ENCODE measurements around the gene ABCC12.

- no peak for TF ChIP-seq EZH2 (IDR thresholded peaks at IDR 0.05; ENCODE audit: borderline replicate concordance, low read depth, low read length, severe bottlenecking)
- TF ChIP-seq POLR2A (IDR thresholded peaks at IDR 0.05; ENCODE audit: low read depth, low read length), result no peak
- TF ChIP-seq POLR2AphosphoS5 (IDR thresholded peaks at IDR 0.05; ENCODE audit: insufficient read depth, low read depth, low read length), result no peak
- TF ChIP-seq CTCF (IDR thresholded peaks at IDR 0.05; ENCODE audit: extremely low read depth in 1 of 2, insufficient read depth in 1 of 2, low read depth in 1 of 2, low read length in 2 of 2), result no peak
- no peak for TF ChIP-seq MAX (IDR thresholded peaks at IDR 0.05; ENCODE audit: insufficient read depth, insufficient read length)
Observed at GRCh38 chr16:48201515-48202201, 45.9 kb upstream of the ABCC12 start.

All from endothelial cell of umbilical vein (primary cell).